ENCODE data around the gene GAS6. TPM values are rescaled to one million over a fixed set of nuclear protein-coding genes. Genes with fewer than 3 reads are reported as not detected.

GAS6 gene
- total RNA-seq, 1 experiment from 2014 or later, result 20.9 TPM

DNA sequence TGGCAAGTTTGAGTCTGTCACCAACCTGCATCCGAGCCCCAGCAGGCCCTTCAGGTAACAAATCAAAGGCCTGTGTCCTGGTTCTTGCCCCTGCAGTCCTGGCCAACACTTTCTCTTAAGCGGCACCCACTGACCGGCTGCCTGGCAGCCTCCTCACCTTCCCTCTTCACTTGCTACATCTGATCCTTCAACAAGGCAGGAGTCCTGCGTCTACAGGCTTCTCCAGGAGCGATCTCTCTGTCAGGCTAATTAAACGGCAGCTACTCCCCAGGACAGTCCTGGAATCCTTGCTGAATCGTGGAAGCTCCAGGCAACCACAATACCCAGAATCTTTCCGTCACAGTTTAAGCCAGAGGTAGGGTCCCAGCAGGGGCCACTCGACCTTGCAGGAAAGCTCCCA lies 41.1 kb upstream of the GAS6 start:
- no TSS peak for BruUV-seq (replicated peaks)
- Histone ChIP-seq H3K4me3 (ENCODE audit: low read length) (no peak overlapping the region), H3F3A (ENCODE audit: low read length, unreplicated experiment) (no peaks in the 10 kb centered on the region), H2AFZ (ENCODE audit: low read length) (no peak overlapping the region), H3K4me1 (ENCODE audit: insufficient read depth, low read length) (no peaks in the 10 kb centered on the region), H3K4me2 (ENCODE audit: low read length) (no peak overlapping the region), H4K20me1 (ENCODE audit: low read length) (no peaks in the 10 kb centered on the region), H3K79me2 (ENCODE audit: low read length) (no peaks in the 10 kb centered on the region), H3K9ac (ENCODE audit: low read length) (no peak overlapping the region), H3K27me3 (ENCODE audit: low read length) (no peaks in the 10 kb centered on the region), H3K27ac (ENCODE audit: low read length) (no peak overlapping the region), H3K9me3 (ENCODE audit: low read length) (no peaks in the 10 kb centered on the region), H3K9me2 (replicated peaks; ENCODE audit: low read length) (no peaks in the 10 kb centered on the region), H3K36me3 (ENCODE audit: low read depth, low read length) (no peaks in the 10 kb centered on the region)
- DNase-seq (no peak), ATAC-seq (no peak)
- TF ChIP-seq EZH2 (IDR thresholded peaks at IDR 0.05; ENCODE audit: low read length, unreplicated experiment), result no peak
- TF ChIP-seq, protein P1, sequence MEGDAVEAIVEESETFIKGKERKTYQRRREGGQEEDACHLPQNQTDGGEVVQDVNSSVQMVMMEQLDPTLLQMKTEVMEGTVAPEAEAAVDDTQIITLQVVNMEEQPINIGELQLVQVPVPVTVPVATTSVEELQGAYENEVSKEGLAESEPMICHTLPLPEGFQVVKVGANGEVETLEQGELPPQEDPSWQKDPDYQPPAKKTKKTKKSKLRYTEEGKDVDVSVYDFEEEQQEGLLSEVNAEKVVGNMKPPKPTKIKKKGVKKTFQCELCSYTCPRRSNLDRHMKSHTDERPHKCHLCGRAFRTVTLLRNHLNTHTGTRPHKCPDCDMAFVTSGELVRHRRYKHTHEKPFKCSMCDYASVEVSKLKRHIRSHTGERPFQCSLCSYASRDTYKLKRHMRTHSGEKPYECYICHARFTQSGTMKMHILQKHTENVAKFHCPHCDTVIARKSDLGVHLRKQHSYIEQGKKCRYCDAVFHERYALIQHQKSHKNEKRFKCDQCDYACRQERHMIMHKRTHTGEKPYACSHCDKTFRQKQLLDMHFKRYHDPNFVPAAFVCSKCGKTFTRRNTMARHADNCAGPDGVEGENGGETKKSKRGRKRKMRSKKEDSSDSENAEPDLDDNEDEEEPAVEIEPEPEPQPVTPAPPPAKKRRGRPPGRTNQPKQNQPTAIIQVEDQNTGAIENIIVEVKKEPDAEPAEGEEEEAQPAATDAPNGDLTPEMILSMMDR (conservative IDR thresholded peaks at IDR 0.05; ENCODE audit: low read depth, low read length), result no peak
- TF ChIP-seq EZH2phosphoT487 (IDR thresholded peaks at IDR 0.05; ENCODE audit: borderline replicate concordance, low read length), result no peak
- POLR2A ChIA-PET (ENCODE audit: unreplicated experiment), result no interaction called here
- CTCF ChIA-PET, result no interaction called here
- intact Hi-C loops (cut with micrococcal nuclease), result no loop called here

DNA sequence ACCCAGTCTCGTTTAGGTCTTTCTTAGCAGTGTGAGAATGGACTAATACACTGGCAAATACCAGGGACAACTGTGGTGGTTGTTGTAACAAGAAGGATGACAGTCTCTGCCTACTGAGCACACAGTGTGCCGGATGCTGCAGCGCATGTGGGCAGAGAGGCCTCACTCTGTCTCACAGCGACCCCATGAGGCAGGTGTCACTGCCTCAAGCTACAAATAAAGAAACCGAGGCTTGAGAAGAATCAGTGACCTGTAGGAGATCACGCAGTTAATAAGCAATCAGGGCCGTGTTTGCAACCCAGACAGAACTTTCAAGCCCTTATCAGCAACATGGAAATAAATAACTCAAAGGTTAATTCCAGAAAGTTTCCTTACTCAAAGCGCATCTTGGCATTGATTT lies 40.5 kb upstream of the GAS6 start:
- Histone ChIP-seq H3K27me3 (ENCODE audit: low read length) (no peaks in the 10 kb centered on the region), H3K27ac (ENCODE audit: low read length) (no peak overlapping the region), H3K4me1 (ENCODE audit: insufficient read depth, low read length) (no peaks in the 10 kb centered on the region), H3K9ac (ENCODE audit: low read length) (no peak overlapping the region), H2AFZ (ENCODE audit: low read length) (no peak overlapping the region), H3F3A (ENCODE audit: low read length, unreplicated experiment) (no peaks in the 10 kb centered on the region), H4K20me1 (ENCODE audit: low read length) (no peaks in the 10 kb centered on the region), H3K4me3 (ENCODE audit: low read length) (no peak overlapping the region), H3K9me2 (replicated peaks; ENCODE audit: low read length) (no peaks in the 10 kb centered on the region), H3K79me2 (ENCODE audit: low read length) (no peaks in the 10 kb centered on the region), H3K9me3 (ENCODE audit: low read length) (no peaks in the 10 kb centered on the region), H3K36me3 (ENCODE audit: low read depth, low read length) (no peaks in the 10 kb centered on the region), H3K4me2 (ENCODE audit: low read length) (no peak overlapping the region)
- TF ChIP-seq EZH2 (IDR thresholded peaks at IDR 0.05; ENCODE audit: low read length, unreplicated experiment) (no peak), EZH2phosphoT487 (IDR thresholded peaks at IDR 0.05; ENCODE audit: borderline replicate concordance, low read length) (no peak)
- TF ChIP-seq, protein P1 (conservative IDR thresholded peaks at IDR 0.05; ENCODE audit: low read depth, low read length), result peak; percentile 54
- DNase-seq, result peak; percentile 37
- peak; percentile 50; the same call in 1 of the 2 replicates for ATAC-seq
- POLR2A ChIA-PET (ENCODE audit: unreplicated experiment), result no interaction called here
- intact Hi-C loops (cut with micrococcal nuclease), result no loop called here
- no TSS peak for BruUV-seq (replicated peaks)
- CTCF ChIA-PET, result no interaction called here

DNA sequence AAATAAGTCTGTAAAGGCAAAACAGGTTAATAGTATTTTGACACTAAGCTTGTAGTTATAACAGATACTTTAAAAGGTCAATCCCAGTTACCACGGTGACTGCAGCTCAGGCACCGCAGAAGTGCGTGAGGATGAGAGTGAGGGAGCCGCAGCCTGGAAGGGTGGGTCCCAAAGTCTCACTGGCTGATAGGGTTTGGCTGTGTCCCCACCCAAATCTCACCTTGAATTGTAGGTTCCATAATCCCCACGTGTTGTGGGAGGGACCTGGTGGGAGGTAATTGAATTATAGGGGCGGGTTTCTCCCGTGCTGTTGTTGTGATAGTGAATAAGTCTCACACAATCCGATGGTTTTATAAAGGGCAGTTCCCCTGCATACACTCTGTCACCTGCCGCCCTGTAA lies 40.0 kb upstream of the GAS6 start:
- CTCF ChIA-PET, result no interaction called here

More for the DNA sequence above, 40.0 kb upstream of the GAS6 start:
- Histone ChIP-seq H3K27me3 (ENCODE audit: low read length) (no peaks in the 10 kb centered on the region), H3K9me3 (ENCODE audit: low read length) (no peaks in the 10 kb centered on the region), H3K27ac (ENCODE audit: low read length) (no peak overlapping the region), H3K9me2 (replicated peaks; ENCODE audit: low read length) (no peaks in the 10 kb centered on the region), H2AFZ (ENCODE audit: low read length) (no peak overlapping the region), H3K36me3 (ENCODE audit: low read depth, low read length) (no peaks in the 10 kb centered on the region), H3K4me1 (ENCODE audit: insufficient read depth, low read length) (no peaks in the 10 kb centered on the region), H3F3A (ENCODE audit: low read length, unreplicated experiment) (no peaks in the 10 kb centered on the region), H3K79me2 (ENCODE audit: low read length) (no peaks in the 10 kb centered on the region), H3K4me2 (ENCODE audit: low read length) (no peak overlapping the region), H3K4me3 (ENCODE audit: low read length) (no peak overlapping the region), H4K20me1 (ENCODE audit: low read length) (no peaks in the 10 kb centered on the region), H3K9ac (ENCODE audit: low read length) (no peak overlapping the region)
- TF ChIP-seq EZH2phosphoT487 (IDR thresholded peaks at IDR 0.05; ENCODE audit: borderline replicate concordance, low read length) (no peak), EZH2 (IDR thresholded peaks at IDR 0.05; ENCODE audit: low read length, unreplicated experiment) (no peak)
- TF ChIP-seq, protein P1 (conservative IDR thresholded peaks at IDR 0.05; ENCODE audit: low read depth, low read length), result no peak
- POLR2A ChIA-PET (ENCODE audit: unreplicated experiment), result no interaction called here
- intact Hi-C loops (cut with micrococcal nuclease), result no loop called here
- ATAC-seq (no peak), DNase-seq (no peak)
- no TSS peak for BruUV-seq (replicated peaks)
